ENCODE measurements around the gene FCAMR.
"Not testable (repeated sequence)": the region's sequence is repeated elsewhere in the genome, so short reads cannot be mapped to it uniquely, and the experiment has no call there.

DNA sequence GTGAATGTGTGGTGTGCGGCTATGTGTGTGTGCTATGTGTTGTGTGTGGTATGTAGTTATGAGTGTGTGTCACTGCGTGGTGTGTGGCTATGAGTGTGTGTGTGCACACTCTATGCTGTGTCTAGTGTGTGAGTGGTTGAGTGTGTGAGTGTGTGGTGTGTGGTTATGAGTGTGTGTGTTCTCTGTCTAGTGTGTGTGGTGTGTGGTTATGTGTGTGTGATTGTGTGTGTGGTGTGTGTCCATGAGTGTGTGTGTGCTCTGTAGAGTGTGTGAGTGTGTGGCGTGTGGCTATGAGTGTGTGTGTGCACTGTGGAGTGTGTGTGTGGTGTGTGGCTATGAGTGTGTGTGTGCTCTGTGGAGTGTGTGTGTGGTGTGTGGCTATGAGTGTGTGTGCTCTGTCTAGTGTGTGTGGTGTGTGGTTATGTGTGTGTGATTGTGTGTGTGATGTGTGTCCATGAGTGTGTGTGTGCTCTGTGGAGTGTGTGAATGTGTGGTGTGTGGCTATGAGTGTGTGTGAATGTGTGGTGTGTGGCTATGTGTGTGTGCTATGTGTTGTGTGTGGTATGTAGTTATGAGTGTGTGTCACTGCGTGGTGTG, 46.2 kb downstream of the FCAMR start:
- not testable (repeated sequence) for TF ChIP-seq YY1 (IDR thresholded peaks at IDR 0.05; ENCODE audit: insufficient read depth, insufficient read length); ZNF274 (IDR thresholded peaks at IDR 0.05; ENCODE audit: low read depth, low read length)

Measured in NT2/D1 (cell line).